ENCODE results near the gene COG5.

Gene COG5

GRCh38 chr7:107330478-107330877 lies 233.2 kb downstream of the COG5 start:
- no peak for DNase-seq (ENCODE audit: low spot score)

DNA sequence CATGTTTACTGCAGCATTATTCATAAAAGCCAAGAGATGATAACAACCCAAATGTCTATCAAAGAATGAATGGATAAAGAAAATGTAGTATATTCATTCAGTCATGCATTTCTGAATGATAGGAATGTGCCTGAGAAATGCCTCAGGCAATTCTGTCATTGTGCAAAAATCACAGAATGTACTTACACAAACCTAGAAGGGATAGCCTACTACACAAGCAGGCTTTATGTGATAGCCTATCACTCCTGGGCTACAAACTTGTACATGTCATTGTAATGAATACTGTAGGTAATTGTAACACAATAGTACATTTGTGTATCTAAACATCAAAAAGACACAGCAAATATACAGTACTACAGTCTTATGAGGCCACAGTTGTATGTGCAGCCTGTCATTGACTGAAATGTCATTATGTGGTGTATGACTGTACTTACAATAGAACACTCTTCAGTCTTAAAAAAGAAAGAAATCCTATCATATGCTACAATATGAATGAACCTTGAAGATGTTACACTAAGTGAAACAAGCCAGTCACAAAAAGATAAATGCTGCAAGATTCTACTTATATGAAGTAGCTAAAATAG lies 235.6 kb downstream of the COG5 start:
- DNase-seq (ENCODE audit: low spot score) = no peak

GRCh38 chr7:107326061-107326460 lies 237.7 kb downstream of the COG5 start:
- no peak for DNase-seq (ENCODE audit: low spot score)

- no peak for DNase-seq (ENCODE audit: low spot score)
Measured at GRCh38 chr7:107322015-107322414, 241.7 kb downstream of the COG5 start.

GRCh38 chr7:107321611-107322010 lies 242.1 kb downstream of the COG5 start:
- DNase-seq (ENCODE audit: low spot score) = no peak

DNA sequence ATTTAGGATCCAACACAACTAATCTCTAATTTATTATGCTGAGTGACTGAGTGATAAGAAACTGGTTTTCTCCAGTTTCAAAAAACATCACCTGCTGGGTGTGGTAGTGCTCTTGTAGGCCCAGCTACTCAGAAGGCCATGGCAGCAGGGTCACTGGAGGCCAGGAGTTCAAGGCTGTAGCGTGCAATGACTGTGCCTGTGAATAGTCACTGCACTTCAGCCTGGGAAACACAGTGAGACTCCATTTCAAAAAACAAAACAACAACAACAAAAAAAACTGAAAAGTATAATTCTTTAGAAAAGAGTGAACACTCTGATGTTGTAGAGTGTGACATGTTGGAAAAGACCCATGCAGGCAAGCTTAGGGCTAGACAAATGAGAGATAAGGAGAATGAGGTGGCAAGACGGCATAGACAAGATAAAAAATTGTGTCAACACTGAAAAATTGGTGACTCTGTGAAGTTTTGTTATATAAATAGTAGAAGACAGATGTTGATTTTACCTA lies 243.9 kb downstream of the COG5 start:
- no peak for DNase-seq (ENCODE audit: low spot score)

DNA sequence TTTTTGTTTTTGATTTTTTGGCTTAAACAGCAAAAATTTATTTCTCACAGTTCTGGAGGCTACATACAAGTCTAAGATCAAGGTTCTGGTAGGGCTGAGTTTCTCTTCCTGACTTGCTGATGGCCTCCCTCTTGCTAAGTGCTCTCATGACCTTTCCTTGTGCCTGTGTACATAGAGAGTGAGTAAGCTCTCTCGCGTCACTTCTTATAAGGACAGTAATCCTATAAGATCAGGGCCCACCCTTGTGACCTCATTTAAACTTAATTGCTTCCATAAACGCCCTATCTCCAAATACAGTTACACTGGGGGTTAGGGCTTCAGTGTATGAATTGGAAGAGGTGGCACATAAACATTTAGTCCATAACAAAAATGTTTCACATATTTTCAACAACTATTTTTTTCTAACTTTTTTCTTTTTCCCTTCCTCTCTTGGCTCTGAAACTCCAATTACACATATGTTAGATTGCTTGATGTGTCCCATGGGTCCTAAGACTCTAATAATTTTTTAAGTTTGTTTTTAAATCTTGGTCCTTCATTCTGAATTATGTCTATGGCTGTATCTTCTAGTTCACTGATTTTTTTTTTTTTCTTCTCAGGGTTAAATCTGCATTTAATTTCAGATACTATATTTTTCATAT lies 245.1 kb downstream of the COG5 start:
- DNase-seq (ENCODE audit: low spot score) = no peak

DNA sequence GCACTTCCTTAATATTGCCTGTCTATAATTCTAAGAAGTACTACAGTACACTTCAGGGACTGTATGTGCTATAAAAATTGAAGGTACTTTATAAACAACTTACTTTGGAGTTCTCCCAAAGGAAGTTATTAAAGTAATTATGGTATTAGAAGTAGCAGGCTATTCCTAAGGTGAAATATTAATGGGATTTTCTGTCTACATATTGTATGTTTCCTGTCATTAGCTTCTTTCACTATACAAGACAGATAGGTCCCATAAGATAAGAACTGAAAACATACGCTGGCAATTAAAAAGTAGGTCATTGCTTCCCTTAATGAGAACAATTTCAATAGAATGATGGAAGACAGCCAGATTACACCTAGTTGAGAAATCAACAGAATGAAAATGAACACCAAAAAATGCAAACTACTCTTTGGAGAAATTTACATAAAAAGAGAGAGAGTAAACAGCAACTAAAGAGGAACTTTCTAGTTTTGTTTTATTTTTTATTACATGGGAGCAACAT lies 248.0 kb downstream of the COG5 start:
- DNase-seq (ENCODE audit: low spot score) = no peak

- no peak for DNase-seq (ENCODE audit: low spot score)
Measured at GRCh38 chr7:107313355-107313754, 250.4 kb downstream of the COG5 start.

- DNase-seq (ENCODE audit: low spot score) = no peak
Measured at GRCh38 chr7:107312418-107312817, 251.3 kb downstream of the COG5 start.

DNA sequence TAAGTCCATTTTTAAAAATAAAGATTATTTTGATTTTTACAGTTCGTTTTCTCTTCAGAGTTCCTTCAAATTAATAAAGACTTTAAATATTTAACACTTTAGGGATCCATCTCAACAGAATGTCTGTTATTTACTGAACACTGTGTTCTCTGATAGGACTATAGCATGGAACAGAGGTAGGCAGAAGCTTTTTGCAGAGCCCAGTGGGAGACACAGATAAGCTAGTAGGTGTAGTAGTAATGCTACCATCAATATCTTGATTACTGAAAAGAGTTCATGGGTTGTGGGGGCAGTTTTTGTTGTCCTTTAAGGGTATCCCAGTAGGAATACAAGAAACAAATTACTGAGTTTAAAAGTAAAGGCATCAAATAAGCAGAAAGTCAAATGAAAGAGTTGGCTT lies 254.4 kb downstream of the COG5 start:
- no peak for DNase-seq (ENCODE audit: low spot score)

GRCh38 chr7:107304636-107305035 lies 259.1 kb downstream of the COG5 start:
- no peak for DNase-seq (ENCODE audit: low spot score)

DNA sequence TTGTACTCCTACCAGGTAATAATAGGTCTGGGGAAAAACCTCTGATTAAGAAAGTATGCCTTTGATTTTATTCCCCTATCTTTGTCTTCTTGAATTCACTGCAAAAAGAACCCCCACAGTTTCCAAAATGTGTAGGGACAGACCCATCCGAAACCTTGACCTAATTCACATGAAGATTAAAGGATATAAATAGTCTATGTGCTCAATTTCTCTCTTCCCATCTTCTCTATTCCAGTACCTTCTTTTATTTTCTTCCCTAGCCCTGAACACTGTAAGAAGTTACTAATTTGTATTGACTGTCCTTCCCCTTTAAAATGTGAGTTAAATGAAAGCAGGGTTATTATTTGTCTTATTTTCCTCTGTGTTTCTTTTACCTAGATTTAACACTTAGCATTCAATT lies 259.7 kb downstream of the COG5 start:
- DNase-seq (ENCODE audit: low spot score) = no peak

DNA sequence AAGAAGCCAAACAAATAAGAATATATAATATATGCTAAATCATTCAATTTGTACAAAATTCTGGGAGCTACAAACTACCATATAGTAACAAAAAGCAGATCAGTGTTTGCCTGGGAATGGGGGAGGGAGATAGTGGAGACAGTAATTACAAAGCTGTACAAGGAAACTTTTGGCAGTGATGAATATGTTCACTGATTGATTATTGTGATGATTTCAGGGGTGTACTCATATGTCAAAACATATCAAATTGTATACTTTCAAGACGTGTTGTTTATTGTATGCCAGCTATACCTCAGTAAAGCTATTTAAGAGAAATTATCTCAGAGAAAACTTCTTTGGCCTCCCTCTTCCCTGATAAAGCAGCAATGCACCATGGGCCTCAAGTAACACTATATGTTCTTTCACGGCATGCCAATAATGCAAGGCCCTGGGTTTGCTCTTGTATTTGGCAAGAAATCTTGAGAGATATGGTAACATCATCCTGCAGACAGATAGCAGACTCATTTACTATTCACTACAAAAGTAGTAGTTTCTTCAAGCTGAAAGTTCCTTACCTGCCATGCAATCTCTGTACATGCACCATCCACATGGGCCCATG lies 261.4 kb downstream of the COG5 start:
- no peak for DNase-seq (ENCODE audit: low spot score)

DNA sequence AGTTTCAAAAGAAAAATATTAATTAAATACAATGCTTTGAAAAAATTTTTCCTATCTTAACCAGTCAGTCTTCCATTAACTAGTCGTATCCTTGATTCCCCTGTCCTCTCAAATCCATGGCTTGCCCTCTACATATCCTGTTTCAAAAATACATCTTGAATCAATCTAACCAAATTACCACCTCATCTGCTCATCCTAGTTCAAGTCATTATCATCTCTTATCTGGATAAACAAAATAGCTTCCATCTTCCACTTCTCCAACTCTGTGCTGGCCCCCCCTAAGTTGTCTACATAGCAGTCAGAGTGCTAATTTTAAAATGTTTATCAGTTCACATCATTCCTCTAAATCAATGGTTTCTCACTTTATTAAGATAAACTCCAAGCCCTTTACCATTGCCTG lies 269.5 kb downstream of the COG5 start:
- DNase-seq (ENCODE audit: low spot score) = no peak

- no peak for DNase-seq (ENCODE audit: low spot score)
Measured at GRCh38 chr7:107292591-107292990, 271.1 kb downstream of the COG5 start.

DNA sequence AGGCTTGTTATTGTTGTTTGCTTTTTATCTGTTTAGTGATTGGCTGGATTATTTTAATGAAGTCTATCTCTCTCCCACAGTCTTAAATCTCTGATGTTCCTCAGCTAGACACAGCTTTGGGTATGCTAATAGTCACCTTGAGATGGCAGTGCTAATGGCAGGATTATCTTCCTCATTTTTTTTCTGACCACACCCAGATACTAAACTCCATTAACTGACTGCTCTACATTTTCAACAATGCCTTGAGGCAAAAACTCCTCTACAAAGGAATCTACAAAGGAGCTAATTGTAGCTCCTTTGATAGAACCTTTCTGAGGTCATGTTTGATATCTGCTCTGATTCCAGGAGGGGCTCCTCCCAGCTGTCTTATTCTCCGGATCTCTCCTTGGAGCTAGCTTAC lies 272.3 kb downstream of the COG5 start:
- DNase-seq (ENCODE audit: low spot score) = no peak

DNA sequence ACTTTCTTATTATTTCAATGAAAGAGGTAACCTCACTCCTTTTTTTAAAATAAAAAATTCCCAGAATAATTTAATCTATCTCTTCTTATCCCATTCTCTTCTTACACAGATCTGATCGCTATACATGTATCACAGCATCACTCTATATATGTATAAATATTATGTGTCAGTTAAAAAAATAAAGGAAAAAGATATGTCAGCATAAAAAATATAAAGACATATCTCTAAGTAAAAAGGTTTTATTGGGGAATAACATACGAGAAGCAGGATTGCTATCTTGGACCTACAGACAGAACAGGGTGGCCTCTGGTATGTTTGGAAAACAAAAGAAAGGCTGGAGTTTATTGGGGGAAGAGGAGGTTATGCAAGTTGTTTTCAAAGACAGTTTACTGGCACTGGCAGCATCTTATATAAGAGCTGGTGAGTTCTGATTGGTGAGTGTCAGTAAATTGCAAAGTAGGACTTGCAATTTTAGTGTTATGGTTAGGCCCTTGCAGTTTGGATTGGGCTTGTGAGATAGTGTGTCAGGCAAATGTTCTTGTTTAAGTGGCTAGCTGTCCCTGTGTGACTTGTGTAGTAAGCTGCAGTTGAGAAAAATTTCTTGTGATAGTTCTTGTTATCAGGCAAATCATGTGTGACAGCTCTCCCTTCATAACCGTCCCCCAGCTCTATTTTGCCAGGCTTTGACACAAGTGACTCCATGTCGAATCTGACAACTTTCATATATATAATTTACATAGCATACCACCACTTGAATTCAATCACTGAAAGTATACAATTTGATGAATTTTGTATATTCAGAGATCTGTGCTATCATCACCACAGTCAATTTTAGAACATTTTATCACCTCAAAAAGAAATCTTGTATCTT lies 276.7 kb downstream of the COG5 start:
- DNase-seq (ENCODE audit: low spot score) = no peak

DNA sequence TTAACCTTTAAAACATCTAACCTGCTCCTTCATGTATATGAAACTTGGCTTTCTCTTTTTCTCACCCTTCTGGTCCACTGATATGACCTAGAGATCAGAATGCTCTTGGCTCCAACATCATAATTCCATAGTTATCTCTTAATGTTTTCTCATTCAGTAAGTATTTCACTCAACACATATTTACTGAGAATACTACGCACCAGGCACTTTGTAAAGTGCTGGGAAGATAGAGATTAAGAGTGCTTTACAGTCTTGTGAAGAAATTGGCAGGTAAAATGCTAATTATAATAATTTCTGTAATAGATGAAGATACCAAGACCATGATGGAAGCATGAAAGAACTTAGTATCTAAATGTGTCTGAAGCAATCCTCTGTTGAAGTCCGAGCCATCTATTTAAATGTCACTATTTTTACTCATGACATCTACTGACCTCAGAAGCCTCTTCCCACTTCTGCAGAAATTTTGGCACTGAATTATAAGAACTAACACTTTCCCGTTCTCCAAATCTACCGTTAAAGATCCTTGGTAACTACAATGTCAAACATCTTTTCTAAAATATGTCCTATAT lies 278.7 kb downstream of the COG5 start:
- no peak for DNase-seq (ENCODE audit: low spot score)

- no peak for DNase-seq (ENCODE audit: low spot score)
Measured at GRCh38 chr7:107277331-107277730, 286.4 kb downstream of the COG5 start.

GRCh38 chr7:107276220-107276827 lies 287.4 kb downstream of the COG5 start:
- DNase-seq (ENCODE audit: low spot score) = no peak

GRCh38 chr7:107274506-107274905 lies 289.2 kb downstream of the COG5 start:
- DNase-seq (ENCODE audit: low spot score) = no peak
